DND-41 (cell line): ENCODE measurements around the gene ZMIZ1.

Experiments
- CTCF ChIP-seq: IDR thresholded peaks from 2 replicates; pipeline ENCODE4 v1.5.1; 2012; ENCODE audit warnings: borderline replicate concordance, low read length, moderate library complexity, mild to moderate bottlenecking; ENCODE audit not compliant: poor library complexity, severe bottlenecking; ENCODE audit errors: extremely low read depth
- EZH2 ChIP-seq: IDR thresholded peaks from 3 replicates; pipeline ENCODE4 v1.6.1; 2012; ENCODE audit warnings: borderline replicate concordance, low read depth, mild to moderate bottlenecking, moderate library complexity, low read length, inconsistent platforms; ENCODE audit not compliant: severe bottlenecking

- TF ChIP-seq CTCF (no peak), EZH2 (no peak)
These were observed 99.4 kb downstream of the ZMIZ1 start for GRCh38 chr10:79168210-79168609.
